ENCODE results near the gene DAPP1. TPM values are rescaled to one million over a fixed set of nuclear protein-coding genes. Genes with fewer than 3 reads are reported as not detected.

Gene DAPP1
- total and polyA plus RNA-seq, 8 donors: 0.45 to 72.4 (median 8.5) TPM

DNA sequence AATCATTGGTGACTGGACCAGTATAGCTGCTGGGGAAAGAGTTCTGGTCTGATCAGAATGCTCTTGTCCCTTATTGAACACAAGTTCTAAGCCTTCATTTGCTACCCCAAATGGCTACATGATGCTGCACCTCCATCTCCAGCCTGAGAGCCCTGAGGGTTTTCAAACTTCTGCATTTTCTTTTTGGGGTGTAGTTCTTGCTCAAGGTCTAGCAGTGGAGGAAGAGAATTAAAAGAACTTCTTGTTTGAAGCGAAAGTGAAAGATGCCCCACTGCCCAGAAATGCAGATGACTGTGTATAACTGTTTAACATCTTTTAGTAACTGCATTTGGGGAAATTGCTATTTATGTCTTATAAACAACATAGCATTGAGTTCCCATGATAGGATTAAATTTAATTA is 39.1 kb downstream of the DAPP1 start:
- peak overlapping the region in 2 of 5 donors; percentile 36 to 72 for H3K27ac ChIP-seq
- no peak for TF ChIP-seq POLR2A (IDR thresholded peaks at IDR 0.05)
- no peak for TF ChIP-seq POLR2AphosphoS5 (IDR thresholded peaks at IDR 0.05)
- no peak for TF ChIP-seq EP300 (IDR thresholded peaks at IDR 0.05)
- TF ChIP-seq, protein P1, sequence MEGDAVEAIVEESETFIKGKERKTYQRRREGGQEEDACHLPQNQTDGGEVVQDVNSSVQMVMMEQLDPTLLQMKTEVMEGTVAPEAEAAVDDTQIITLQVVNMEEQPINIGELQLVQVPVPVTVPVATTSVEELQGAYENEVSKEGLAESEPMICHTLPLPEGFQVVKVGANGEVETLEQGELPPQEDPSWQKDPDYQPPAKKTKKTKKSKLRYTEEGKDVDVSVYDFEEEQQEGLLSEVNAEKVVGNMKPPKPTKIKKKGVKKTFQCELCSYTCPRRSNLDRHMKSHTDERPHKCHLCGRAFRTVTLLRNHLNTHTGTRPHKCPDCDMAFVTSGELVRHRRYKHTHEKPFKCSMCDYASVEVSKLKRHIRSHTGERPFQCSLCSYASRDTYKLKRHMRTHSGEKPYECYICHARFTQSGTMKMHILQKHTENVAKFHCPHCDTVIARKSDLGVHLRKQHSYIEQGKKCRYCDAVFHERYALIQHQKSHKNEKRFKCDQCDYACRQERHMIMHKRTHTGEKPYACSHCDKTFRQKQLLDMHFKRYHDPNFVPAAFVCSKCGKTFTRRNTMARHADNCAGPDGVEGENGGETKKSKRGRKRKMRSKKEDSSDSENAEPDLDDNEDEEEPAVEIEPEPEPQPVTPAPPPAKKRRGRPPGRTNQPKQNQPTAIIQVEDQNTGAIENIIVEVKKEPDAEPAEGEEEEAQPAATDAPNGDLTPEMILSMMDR (IDR thresholded peaks at IDR 0.05): no peak
- intact Hi-C loops (cut with DNase I; ENCODE audit: low total_unique reads): no loop called here
- no peaks in the 10 kb centered on the region for H3K9me3 ChIP-seq
- WGBS, 5 donors: 44 to 77% (median 68%) methylated on average over 1 of the region's 1 CpG
- no peaks in the 10 kb centered on the region for H3K27me3 ChIP-seq
- H3K4me3 ChIP-seq: no peak overlapping the region
- DNase-seq: peak in 1 of 2 donors; percentile 14
- no peaks in the 10 kb centered on the region for H3K4me1 ChIP-seq
- H3K36me3 ChIP-seq: no peaks in the 10 kb centered on the region

DNA sequence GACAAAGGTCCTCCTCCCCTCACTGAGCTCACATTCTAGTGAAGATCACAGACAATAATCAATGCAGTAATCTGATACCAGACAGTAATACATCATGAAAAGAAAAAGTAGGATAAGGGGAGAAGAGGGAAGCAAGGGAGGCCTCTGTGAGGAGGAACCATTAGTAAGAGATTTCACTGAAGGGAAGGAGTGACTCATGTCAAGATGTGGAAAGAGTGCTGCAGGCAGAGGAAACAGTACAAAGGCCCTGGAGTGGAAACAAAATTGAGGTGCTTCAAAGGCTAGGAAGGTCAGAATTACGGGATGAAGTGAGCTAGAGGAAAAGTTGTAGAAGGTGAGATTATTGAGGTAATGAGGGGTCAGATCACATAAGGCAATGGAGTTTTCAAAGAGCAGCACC is 39.5 kb downstream of the DAPP1 start:
- H3K27me3 ChIP-seq: no peaks in the 10 kb centered on the region
- no peaks in the 10 kb centered on the region for H3K36me3 ChIP-seq
- no peaks in the 10 kb centered on the region for H3K4me1 ChIP-seq
- WGBS, 5 donors: 41 to 88% (median 73%) methylated on average over 1 of the region's 1 CpG
- no peaks in the 10 kb centered on the region for H3K9me3 ChIP-seq
- no peak for DNase-seq
- intact Hi-C loops (cut with DNase I; ENCODE audit: low total_unique reads): no loop called here
- H3K27ac ChIP-seq: peak overlapping the region in 2 of 5 donors; percentile 36 to 72
- H3K4me3 ChIP-seq: no peak overlapping the region
- TF ChIP-seq EP300 (IDR thresholded peaks at IDR 0.05) (no peak), POLR2AphosphoS5 (IDR thresholded peaks at IDR 0.05) (no peak), POLR2A (IDR thresholded peaks at IDR 0.05) (no peak)

DNA sequence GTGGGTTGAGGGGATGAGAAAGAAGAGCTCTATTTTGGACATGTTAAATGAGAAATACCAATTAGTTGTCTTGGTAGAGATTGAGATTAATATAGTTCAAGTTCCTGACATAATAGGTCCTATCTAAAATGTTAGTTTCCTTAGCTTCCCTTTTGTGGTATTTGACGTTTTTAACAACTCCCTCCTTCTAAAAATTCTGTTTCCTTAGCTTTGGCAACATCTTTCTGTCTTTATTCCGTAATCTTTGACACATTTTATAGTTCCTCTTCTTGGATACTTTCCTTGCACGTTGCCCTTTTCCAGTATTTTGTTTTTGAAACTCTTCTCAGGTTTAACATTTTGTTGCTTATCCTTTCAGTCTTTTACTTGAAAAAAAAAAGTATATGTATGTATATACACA is 40.7 kb downstream of the DAPP1 start:
- intact Hi-C loops (cut with DNase I; ENCODE audit: low total_unique reads): no loop called here
- 55 to 65% (median 62%) methylated on average over 3 of the region's 3 CpGs for WGBS, 5 donors

DNA sequence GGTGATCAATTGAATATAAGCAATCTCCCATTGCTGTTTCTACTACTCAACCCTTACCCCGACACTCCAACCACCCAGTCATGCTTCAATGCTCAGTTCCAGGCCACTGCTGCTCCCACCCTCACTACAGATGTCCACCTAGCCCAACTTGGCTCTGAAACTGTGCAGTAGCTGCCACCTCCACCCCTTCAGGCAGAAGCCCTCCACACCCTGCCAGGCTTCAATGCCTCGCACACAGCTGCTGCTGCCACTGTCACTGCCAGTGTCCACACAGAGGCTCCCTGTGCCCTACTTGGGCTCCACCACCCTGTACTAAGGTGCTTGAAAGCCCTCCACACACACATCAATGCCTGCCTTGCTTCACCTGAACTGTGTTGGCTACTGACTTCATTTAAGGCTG is 43.0 kb downstream of the DAPP1 start:
- Histone ChIP-seq H3K4me3 (no peak overlapping the region), H3K9me3 (no peaks in the 10 kb centered on the region), H3K27ac (no peak overlapping the region), H3K27me3 (no peaks in the 10 kb centered on the region), H3K4me1 (no peaks in the 10 kb centered on the region), H3K36me3 (no peaks in the 10 kb centered on the region)
- intact Hi-C loops (cut with DNase I; ENCODE audit: low total_unique reads): no loop called here
- 69 to 89% (median 87%) methylated on average over 2 of the region's 2 CpGs for WGBS, 5 donors
- TF ChIP-seq EP300 (IDR thresholded peaks at IDR 0.05) (no peak), POLR2A (IDR thresholded peaks at IDR 0.05) (no peak), POLR2AphosphoS5 (IDR thresholded peaks at IDR 0.05) (no peak)
- TF ChIP-seq, protein P1 (IDR thresholded peaks at IDR 0.05): no peak
- no peak for DNase-seq

More for the DNA sequence above, 40.7 kb downstream of the DAPP1 start:
- Histone ChIP-seq H3K27me3 (no peaks in the 10 kb centered on the region), H3K36me3 (no peaks in the 10 kb centered on the region), H3K9me3 (no peaks in the 10 kb centered on the region), H3K27ac (peak overlapping the region in 2 of 5 donors; percentile 36 to 72), H3K4me3 (no peak overlapping the region), H3K4me1 (no peaks in the 10 kb centered on the region)
- DNase-seq: no peak
- TF ChIP-seq, protein P1 (IDR thresholded peaks at IDR 0.05): no peak
- TF ChIP-seq POLR2AphosphoS5 (IDR thresholded peaks at IDR 0.05): no peak
- TF ChIP-seq EP300 (IDR thresholded peaks at IDR 0.05): no peak
- no peak for TF ChIP-seq POLR2A (IDR thresholded peaks at IDR 0.05)

DNA sequence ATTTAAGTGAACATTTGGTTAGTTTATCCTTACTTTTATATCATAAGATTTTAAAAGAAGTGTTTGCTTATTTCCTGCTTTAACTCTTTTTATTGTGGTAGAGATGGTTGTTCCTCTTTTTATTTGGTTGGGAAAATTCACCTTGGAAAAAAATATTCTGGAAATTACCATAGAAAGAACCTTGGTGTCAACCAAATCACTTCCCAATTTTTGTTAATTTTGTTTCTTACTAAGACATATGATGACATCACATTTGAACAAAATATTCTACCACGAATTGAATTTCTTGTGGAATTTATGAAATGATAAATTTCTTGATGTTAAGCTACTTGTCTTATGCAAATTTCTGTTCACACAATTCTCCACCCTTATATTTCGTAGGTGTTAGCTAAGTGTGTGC is 43.9 kb downstream of the DAPP1 start:
- H3K27ac ChIP-seq: no peak overlapping the region
- H3K4me1 ChIP-seq: no peaks in the 10 kb centered on the region
- 72 to 85% (median 78%) methylated on average over 2 of the region's 2 CpGs for WGBS, 5 donors
- H3K4me3 ChIP-seq: no peak overlapping the region
- DNase-seq: no peak
- no peaks in the 10 kb centered on the region for H3K27me3 ChIP-seq
- no peaks in the 10 kb centered on the region for H3K9me3 ChIP-seq
- H3K36me3 ChIP-seq: no peaks in the 10 kb centered on the region
- TF ChIP-seq POLR2A (IDR thresholded peaks at IDR 0.05): no peak
- TF ChIP-seq EP300 (IDR thresholded peaks at IDR 0.05): no peak
- no peak for TF ChIP-seq POLR2AphosphoS5 (IDR thresholded peaks at IDR 0.05)
- TF ChIP-seq, protein P1 (IDR thresholded peaks at IDR 0.05): no peak
- intact Hi-C loops (cut with DNase I; ENCODE audit: low total_unique reads): no loop called here
